Measurements from ENCODE around the gene INPP5D. TPM values are rescaled to one million over a fixed set of nuclear protein-coding genes. Genes with fewer than 3 reads are reported as not detected.

Gene INPP5D
- total RNA-seq, 1 experiment from 2014 or later: 0.79 TPM

GRCh38 chr2:233225230-233226068 is 165.3 kb downstream of the INPP5D start:
- DNase-seq (ENCODE audit: extremely low read depth, low read depth): no peak

GRCh38 chr2:233226511-233227031 is 166.4 kb downstream of the INPP5D start:
- DNase-seq (ENCODE audit: extremely low read depth, low read depth): no peak

- no peak for DNase-seq (ENCODE audit: extremely low read depth, low read depth)
Measured at GRCh38 chr2:233227346-233227978, 167.3 kb downstream of the INPP5D start.

- no peak for DNase-seq (ENCODE audit: extremely low read depth, low read depth)
Measured at GRCh38 chr2:233228376-233228775, 168.2 kb downstream of the INPP5D start.

- no peak for DNase-seq (ENCODE audit: extremely low read depth, low read depth)
Measured at GRCh38 chr2:233233618-233234230, 173.6 kb downstream of the INPP5D start.

- no peak for DNase-seq (ENCODE audit: extremely low read depth, low read depth)
Measured at GRCh38 chr2:233234264-233234663, 174.1 kb downstream of the INPP5D start.

- no peak for DNase-seq (ENCODE audit: extremely low read depth, low read depth)
Measured at GRCh38 chr2:233234996-233235395, 174.9 kb downstream of the INPP5D start.

- no peak for DNase-seq (ENCODE audit: extremely low read depth, low read depth)
Measured at GRCh38 chr2:233235977-233236376, 175.8 kb downstream of the INPP5D start.

GRCh38 chr2:233236820-233237589 is 176.9 kb downstream of the INPP5D start:
- DNase-seq (ENCODE audit: extremely low read depth, low read depth): no peak

- DNase-seq (ENCODE audit: extremely low read depth, low read depth): no peak
Measured at GRCh38 chr2:233240897-233241296, 180.8 kb downstream of the INPP5D start.

- DNase-seq (ENCODE audit: extremely low read depth, low read depth): no peak
Measured at GRCh38 chr2:233241803-233242202, 181.7 kb downstream of the INPP5D start.

- no peak for DNase-seq (ENCODE audit: extremely low read depth, low read depth)
Measured at GRCh38 chr2:233242231-233242927, 182.2 kb downstream of the INPP5D start.

- DNase-seq (ENCODE audit: extremely low read depth, low read depth): no peak
Measured at GRCh38 chr2:233243348-233243747, 183.2 kb downstream of the INPP5D start.

GRCh38 chr2:233244818-233245217 is 184.7 kb downstream of the INPP5D start:
- DNase-seq (ENCODE audit: extremely low read depth, low read depth): no peak

- no peak for DNase-seq (ENCODE audit: extremely low read depth, low read depth)
Measured at GRCh38 chr2:233245406-233245805, 185.3 kb downstream of the INPP5D start.

- DNase-seq (ENCODE audit: extremely low read depth, low read depth): no peak
Measured at GRCh38 chr2:233247116-233247515, 187.0 kb downstream of the INPP5D start.

GRCh38 chr2:233247744-233248143 is 187.6 kb downstream of the INPP5D start:
- DNase-seq (ENCODE audit: extremely low read depth, low read depth): peak; percentile 14

GRCh38 chr2:233248999-233249398 is 188.9 kb downstream of the INPP5D start:
- no peak for DNase-seq (ENCODE audit: extremely low read depth, low read depth)

GRCh38 chr2:233250568-233250967 is 190.4 kb downstream of the INPP5D start:
- no peak for DNase-seq (ENCODE audit: extremely low read depth, low read depth)

- no peak for DNase-seq (ENCODE audit: extremely low read depth, low read depth)
Measured at GRCh38 chr2:233250985-233251305, 190.8 kb downstream of the INPP5D start.

Data from NCI-H460 (cell line).